SU-DHL-6 (cell line): ENCODE data around the gene CACNG4.

Experiments
- H2AFZ ChIP-seq: fragments of 200-600 bp; sonication (generic); 2 replicates; pipeline ENCODE4 v1.6.1; 2014; ENCODE audit warnings: low read depth, mild to moderate bottlenecking, moderate library complexity, mixed read lengths, antibody characterized with exemption, low read length; ENCODE audit not compliant: severe bottlenecking
- H3F3A ChIP-seq: fragments of 200-600 bp; shearing (Covaris generic); 2 replicates; pipeline ENCODE4 v1.6.0; 2016; ENCODE audit warnings: antibody characterized with exemption, mild to moderate bottlenecking; ENCODE audit not compliant: insufficient read depth
- H3K27ac ChIP-seq: fragments of 200-600 bp; sonication (generic); 2 replicates; pipeline ENCODE4 v1.5.1; 2016; ENCODE audit warnings: low read depth, mild to moderate bottlenecking, low read length, moderate library complexity, mixed read lengths
- H3K27me3 ChIP-seq: fragments of 200-600 bp; sonication (generic), shearing (Covaris generic); 2 replicates; pipeline ENCODE4 v1.6.0; 2014; ENCODE audit warnings: mild to moderate bottlenecking, low read length
- H3K36me3 ChIP-seq: fragments of 200-600 bp; sonication (generic); 2 replicates; pipeline ENCODE4 v1.6.1; 2014; ENCODE audit warnings: mild to moderate bottlenecking, low read length, mixed read lengths
- H3K4me2 ChIP-seq: fragments of 300-600, 200-600 bp; shearing (Covaris generic), sonication (generic); 2 replicates; pipeline ENCODE4 v1.6.0; 2014; ENCODE audit warnings: low read length, low read depth, mild to moderate bottlenecking; ENCODE audit not compliant: poor library complexity, severe bottlenecking
- H3K4me3 ChIP-seq: fragments of 200-600 bp; sonication (generic); 2 replicates; pipeline ENCODE4 v1.5.1; 2014; ENCODE audit warnings: antibody characterized with exemption, low read length, mild to moderate bottlenecking, mixed read lengths; ENCODE audit not compliant: insufficient read depth, poor library complexity, severe bottlenecking
- H3K79me2 ChIP-seq: fragments of 200-600 bp; sonication (generic); 2 replicates; pipeline ENCODE4 v1.6.1; 2014; ENCODE audit warnings: mild to moderate bottlenecking, low read length, moderate library complexity; ENCODE audit not compliant: insufficient read depth
- H3K9ac ChIP-seq: fragments of 200-600 bp; sonication (generic); 2 replicates; pipeline ENCODE4 v1.7.0; 2014; ENCODE audit warnings: mild to moderate bottlenecking, low read length
- H3K9me2 ChIP-seq: fragments of 200-600 bp; sonication (generic); replicated peaks from 2 replicates; pipeline ENCODE4 v1.6.1; 2014; ENCODE audit warnings: low read length; ENCODE audit not compliant: insufficient read depth
- H3K9me3 ChIP-seq: fragments of 200-600 bp; sonication (generic); 2 replicates; pipeline ENCODE4 v1.6.1; 2014; ENCODE audit warnings: low read length, mixed read lengths; ENCODE audit not compliant: insufficient read depth
- H4K20me1 ChIP-seq: fragments of 200-600 bp; sonication (generic); 2 replicates; pipeline ENCODE4 v1.6.1; 2014; ENCODE audit warnings: low read depth, mild to moderate bottlenecking, antibody characterized with exemption, low read length, moderate library complexity, mixed read lengths
- EZH2phosphoT487 ChIP-seq: fragments of 200-600 bp; sonication (generic), shearing (Covaris generic); conservative IDR thresholded peaks from 2 replicates; pipeline ENCODE4 v1.6.1; 2018; ENCODE audit warnings: mild to moderate bottlenecking, antibody characterized with exemption, low read length, moderate library complexity, mixed read lengths
- TF ChIP-seq, protein P1 (sequence below): fragments of 200-600 bp; sonication (generic); IDR thresholded peaks from one replicate; pipeline ENCODE4 v1.5.1; 2017; ENCODE audit warnings: antibody characterized with exemption, mild to moderate bottlenecking, low read length, moderate library complexity; ENCODE audit not compliant: insufficient read depth, poor library complexity, severe bottlenecking

Gene CACNG4

DNA sequence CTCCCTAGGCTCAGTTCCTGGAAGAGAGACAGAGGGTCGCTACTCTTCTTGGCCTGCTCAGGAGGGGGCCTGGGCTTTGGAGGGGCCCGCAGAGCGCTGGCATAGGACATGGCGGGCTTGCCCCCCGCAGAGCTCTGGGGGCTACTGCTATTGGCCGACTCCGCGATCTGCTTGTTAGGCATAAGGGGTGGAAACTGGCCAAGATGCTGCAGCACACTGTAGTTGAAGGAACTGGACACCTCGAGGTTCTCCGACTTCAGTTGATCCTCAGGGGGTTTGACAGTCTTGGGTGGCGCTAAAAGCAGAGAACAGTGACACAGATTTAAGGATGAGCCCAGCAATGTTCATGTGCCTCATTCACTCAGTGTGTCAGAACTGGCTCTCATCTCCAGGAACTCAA is 113.8 kb downstream of the CACNG4 start:
- H3K9me2 ChIP-seq = no peaks in the 10 kb centered on the region
- no peak for TF ChIP-seq EZH2phosphoT487
- TF ChIP-seq, protein P1, sequence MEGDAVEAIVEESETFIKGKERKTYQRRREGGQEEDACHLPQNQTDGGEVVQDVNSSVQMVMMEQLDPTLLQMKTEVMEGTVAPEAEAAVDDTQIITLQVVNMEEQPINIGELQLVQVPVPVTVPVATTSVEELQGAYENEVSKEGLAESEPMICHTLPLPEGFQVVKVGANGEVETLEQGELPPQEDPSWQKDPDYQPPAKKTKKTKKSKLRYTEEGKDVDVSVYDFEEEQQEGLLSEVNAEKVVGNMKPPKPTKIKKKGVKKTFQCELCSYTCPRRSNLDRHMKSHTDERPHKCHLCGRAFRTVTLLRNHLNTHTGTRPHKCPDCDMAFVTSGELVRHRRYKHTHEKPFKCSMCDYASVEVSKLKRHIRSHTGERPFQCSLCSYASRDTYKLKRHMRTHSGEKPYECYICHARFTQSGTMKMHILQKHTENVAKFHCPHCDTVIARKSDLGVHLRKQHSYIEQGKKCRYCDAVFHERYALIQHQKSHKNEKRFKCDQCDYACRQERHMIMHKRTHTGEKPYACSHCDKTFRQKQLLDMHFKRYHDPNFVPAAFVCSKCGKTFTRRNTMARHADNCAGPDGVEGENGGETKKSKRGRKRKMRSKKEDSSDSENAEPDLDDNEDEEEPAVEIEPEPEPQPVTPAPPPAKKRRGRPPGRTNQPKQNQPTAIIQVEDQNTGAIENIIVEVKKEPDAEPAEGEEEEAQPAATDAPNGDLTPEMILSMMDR = no peak
- H3K4me3 ChIP-seq = no peak overlapping the region
- H3F3A ChIP-seq = no peaks in the 10 kb centered on the region
- H3K27me3 ChIP-seq = no peaks in the 10 kb centered on the region
- H3K27ac ChIP-seq = no peak overlapping the region
- H2AFZ ChIP-seq = no peak overlapping the region
- H3K4me2 ChIP-seq = no peak overlapping the region
- no peaks in the 10 kb centered on the region for H3K9me3 ChIP-seq
- peaks cover 4% of the 10 kb centered on the region; the same call in 1 of the 2 replicates for H3K36me3 ChIP-seq
- no peaks in the 10 kb centered on the region; the same call in 1 of the 2 replicates for H4K20me1 ChIP-seq
- no peak overlapping the region for H3K9ac ChIP-seq
- no peaks in the 10 kb centered on the region for H3K79me2 ChIP-seq

DNA sequence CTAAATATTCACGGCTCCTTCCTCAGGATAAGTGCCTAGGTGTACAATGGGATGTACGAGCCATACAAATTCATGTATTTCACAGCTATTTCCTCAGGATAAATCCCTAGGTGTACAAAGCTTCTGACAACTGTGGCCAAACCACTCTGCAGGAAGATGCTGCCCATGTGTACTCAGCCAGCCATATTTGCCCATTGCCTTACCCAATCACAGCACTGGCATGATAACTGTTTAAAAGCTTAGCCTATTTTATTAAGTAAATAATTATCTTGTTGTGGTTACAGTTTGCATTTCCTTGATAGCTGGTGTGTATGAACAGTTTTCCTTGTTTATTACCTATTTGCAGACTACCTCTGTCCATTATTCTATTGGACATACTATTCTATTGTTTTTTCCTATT is 115.0 kb downstream of the CACNG4 start:
- Histone ChIP-seq H3K79me2 (no peaks in the 10 kb centered on the region), H2AFZ (no peak overlapping the region), H3K4me3 (no peak overlapping the region), H3K27ac (no peak overlapping the region), H3K36me3 (peaks cover 4% of the 10 kb centered on the region; the same call in 1 of the 2 replicates), H3K4me2 (no peak overlapping the region), H4K20me1 (no peaks in the 10 kb centered on the region; the same call in 1 of the 2 replicates), H3F3A (no peaks in the 10 kb centered on the region), H3K9me2 (no peaks in the 10 kb centered on the region), H3K27me3 (no peaks in the 10 kb centered on the region), H3K9ac (no peak overlapping the region), H3K9me3 (no peaks in the 10 kb centered on the region)
- TF ChIP-seq EZH2phosphoT487 = no peak
- TF ChIP-seq, protein P1 = no peak

DNA sequence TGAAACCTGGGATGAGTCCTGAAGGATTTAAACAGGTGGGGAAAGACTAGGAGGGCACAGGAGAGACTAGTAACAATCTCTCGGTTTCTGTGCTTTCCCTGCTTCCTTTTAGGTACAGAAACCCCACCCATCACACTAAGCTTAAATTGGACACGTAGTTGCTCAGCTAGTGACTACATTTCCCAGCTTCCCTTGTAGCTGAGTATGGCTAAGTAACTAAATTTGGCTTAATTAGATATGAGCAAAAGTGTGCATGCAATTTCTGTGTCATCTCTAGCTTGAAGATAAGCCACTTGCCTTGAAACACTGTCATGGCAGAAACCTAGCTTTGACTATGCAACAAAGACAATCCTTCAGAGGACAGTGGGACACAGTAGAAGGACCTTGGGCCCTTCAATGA is 116.3 kb downstream of the CACNG4 start:
- H3K79me2 ChIP-seq = no peaks in the 10 kb centered on the region
- no peak overlapping the region for H3K27ac ChIP-seq
- H3K36me3 ChIP-seq = peaks cover 8% of the 10 kb centered on the region
- H2AFZ ChIP-seq = no peak overlapping the region
- no peaks in the 10 kb centered on the region; the same call in 1 of the 2 replicates for H4K20me1 ChIP-seq
- H3K4me3 ChIP-seq = no peak overlapping the region
- H3K9me2 ChIP-seq = no peaks in the 10 kb centered on the region
- no peaks in the 10 kb centered on the region for H3K27me3 ChIP-seq
- no peaks in the 10 kb centered on the region for H3K9me3 ChIP-seq
- no peaks in the 10 kb centered on the region for H3F3A ChIP-seq
- TF ChIP-seq, protein P1 = no peak
- TF ChIP-seq EZH2phosphoT487 = no peak
- no peak overlapping the region for H3K9ac ChIP-seq
- H3K4me2 ChIP-seq = no peak overlapping the region

DNA sequence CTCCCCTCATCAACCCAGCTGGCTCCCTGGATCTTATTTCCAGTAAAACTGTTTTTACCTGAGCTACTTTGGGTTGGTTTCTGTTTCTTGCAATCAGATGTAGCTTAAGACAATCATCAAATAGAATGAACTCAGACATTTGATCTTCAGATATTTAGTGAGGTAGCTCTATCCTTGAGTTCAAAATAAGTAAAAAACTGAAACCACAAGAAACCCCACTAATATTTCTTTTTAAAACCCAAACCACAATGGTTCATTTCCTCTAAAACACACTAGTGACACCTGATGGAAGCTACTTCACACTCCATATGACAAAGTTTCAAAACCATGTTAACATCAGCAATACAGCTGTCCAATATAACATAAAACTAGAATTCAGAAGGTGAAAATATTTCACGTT is 117.6 kb downstream of the CACNG4 start:
- no peaks in the 10 kb centered on the region for H3F3A ChIP-seq
- H3K9ac ChIP-seq = no peak overlapping the region
- H3K27ac ChIP-seq = no peak overlapping the region
- H3K9me3 ChIP-seq = no peaks in the 10 kb centered on the region
- TF ChIP-seq, protein P1 = no peak
- no peak for TF ChIP-seq EZH2phosphoT487
- H3K27me3 ChIP-seq = no peaks in the 10 kb centered on the region
- no peak overlapping the region for H3K4me2 ChIP-seq
- H3K79me2 ChIP-seq = no peaks in the 10 kb centered on the region
- H3K36me3 ChIP-seq = peaks cover 14% of the 10 kb centered on the region
- H3K4me3 ChIP-seq = no peak overlapping the region
- H3K9me2 ChIP-seq = no peaks in the 10 kb centered on the region
- H2AFZ ChIP-seq = no peak overlapping the region
- no peaks in the 10 kb centered on the region; the same call in 1 of the 2 replicates for H4K20me1 ChIP-seq
